ENCODE data around the gene MT1A. TPM values are rescaled to one million over a fixed set of nuclear protein-coding genes. Genes with fewer than 3 reads are reported as not detected.
A peak's percentile ranks its signal among the peaks of the same experiment; 100 is the strongest.
"Not testable (repeated sequence)": the region's sequence is repeated elsewhere in the genome, so short reads cannot be mapped to it uniquely, and the experiment has no call there.

MT1A gene
- total RNA-seq, 1 donor from 2014 or later = not detected

DNA sequence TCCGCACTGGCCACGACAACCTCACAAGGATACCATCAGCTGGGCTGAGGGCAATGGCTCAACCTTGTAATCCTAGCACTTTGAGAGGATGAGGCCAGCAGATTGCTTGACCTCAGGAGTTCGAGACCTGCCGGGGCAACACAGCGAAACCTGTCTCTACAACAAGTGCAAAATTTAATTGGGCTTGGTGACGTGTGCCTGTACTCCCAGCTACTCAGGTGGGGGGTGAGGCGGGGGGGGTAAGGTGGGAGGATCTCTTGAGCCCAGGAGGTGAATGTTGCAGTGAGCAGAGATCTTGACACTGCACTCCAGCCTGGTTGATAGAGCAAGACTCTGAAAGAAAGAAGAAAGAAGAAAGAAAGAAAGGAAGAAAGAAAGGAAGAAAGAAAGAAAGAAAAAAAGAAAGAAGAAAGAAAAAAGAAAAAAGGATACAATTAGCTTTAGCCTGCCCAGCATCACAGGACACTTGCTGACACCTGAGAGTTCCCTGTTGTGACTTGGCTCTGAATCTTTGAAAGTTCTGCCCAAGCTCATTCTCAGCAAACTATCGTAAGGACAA lies 18.0 kb upstream of the MT1A start:
- ATAC-seq (ENCODE audit: low read depth) (no peak), DNase-seq (no peak)
- POLR2A ChIA-PET = no interaction called here
- TF ChIP-seq, protein P1, sequence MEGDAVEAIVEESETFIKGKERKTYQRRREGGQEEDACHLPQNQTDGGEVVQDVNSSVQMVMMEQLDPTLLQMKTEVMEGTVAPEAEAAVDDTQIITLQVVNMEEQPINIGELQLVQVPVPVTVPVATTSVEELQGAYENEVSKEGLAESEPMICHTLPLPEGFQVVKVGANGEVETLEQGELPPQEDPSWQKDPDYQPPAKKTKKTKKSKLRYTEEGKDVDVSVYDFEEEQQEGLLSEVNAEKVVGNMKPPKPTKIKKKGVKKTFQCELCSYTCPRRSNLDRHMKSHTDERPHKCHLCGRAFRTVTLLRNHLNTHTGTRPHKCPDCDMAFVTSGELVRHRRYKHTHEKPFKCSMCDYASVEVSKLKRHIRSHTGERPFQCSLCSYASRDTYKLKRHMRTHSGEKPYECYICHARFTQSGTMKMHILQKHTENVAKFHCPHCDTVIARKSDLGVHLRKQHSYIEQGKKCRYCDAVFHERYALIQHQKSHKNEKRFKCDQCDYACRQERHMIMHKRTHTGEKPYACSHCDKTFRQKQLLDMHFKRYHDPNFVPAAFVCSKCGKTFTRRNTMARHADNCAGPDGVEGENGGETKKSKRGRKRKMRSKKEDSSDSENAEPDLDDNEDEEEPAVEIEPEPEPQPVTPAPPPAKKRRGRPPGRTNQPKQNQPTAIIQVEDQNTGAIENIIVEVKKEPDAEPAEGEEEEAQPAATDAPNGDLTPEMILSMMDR (IDR thresholded peaks at IDR 0.05) = no peak
- intact Hi-C loops (cut with micrococcal nuclease) = no loop called here
- H3K4me1 Mint-ChIP-seq = peaks cover 19% of the 10 kb centered on the region
- CTCF ChIA-PET = no interaction called here
- peaks cover 45% of the 10 kb centered on the region for H3K27me3 Mint-ChIP-seq
- no peaks in the 10 kb centered on the region for H3K9me3 Mint-ChIP-seq
- H3K36me3 Mint-ChIP-seq (ENCODE audit: low read depth) = no peaks in the 10 kb centered on the region
- no peak overlapping the region for H3K4me3 Mint-ChIP-seq
- H3K27ac Mint-ChIP-seq = no peak overlapping the region

DNA sequence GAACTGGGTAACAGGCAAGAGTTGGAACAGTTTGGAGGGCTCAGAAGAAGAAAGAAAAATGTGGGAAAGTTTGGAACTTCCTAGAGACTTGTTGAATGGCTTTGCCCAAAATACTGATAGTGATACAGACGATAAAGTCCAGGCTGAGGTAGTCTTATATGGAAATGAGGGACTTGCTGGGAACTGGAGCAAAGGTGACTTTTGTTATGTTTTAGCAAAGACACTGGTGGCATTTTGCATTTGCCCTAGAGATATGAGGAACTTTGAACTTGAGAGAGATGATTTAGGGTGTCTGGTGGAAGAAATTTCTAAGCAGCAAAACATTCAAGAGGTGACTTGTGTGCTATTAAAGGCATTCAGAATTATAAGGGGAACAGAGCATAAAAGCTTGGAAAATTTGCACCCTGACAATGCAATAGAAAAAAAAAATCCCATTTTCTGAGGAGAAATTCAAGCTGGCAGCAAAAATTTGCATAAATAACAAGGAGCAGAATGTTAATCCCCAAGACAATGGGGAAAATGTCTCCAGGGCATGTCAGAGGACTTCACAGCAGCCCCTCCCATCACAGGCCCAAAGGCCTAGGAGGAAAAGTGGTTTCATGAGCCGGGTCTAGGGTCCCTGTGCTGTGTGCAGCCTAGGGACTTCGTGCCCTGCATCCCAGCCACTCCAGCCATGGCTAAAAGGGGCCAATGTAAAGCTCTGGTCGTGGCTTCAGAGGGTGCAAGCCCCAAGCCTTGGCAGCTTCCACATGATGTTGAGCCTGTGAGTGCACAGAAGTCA lies 16.6 kb upstream of the MT1A start:
- H3K4me1 Mint-ChIP-seq = peaks cover 21% of the 10 kb centered on the region
- DNase-seq; H3K27ac Mint-ChIP-seq; ATAC-seq (ENCODE audit: low read depth); H3K9me3 Mint-ChIP-seq; CTCF ChIA-PET; H3K4me3 Mint-ChIP-seq; H3K36me3 Mint-ChIP-seq (ENCODE audit: low read depth); intact Hi-C loops (cut with micrococcal nuclease); POLR2A ChIA-PET: not testable (repeated sequence)
- peaks cover 50% of the 10 kb centered on the region for H3K27me3 Mint-ChIP-seq

DNA sequence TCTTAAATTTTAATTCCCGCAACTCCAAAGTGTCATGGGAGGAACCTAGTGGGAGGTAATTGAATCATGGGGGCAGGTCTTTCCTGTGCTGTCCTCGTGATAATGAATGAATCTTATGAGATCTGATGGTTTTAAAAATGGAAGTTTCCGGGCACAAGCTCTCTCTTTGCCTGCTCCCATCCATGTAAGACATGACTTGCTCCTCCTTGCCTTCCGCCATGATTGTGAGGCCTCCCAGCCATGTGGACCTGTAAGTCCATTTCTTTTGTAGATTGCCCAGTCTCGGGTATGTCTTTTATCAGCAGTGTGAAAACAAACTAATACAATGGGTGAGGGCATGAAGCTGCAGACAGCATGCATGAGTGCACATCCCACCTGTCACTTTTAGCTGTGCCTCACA lies 15.3 kb upstream of the MT1A start:
- POLR2A ChIA-PET; ATAC-seq (ENCODE audit: low read depth); DNase-seq; H3K4me3 Mint-ChIP-seq; H3K9me3 Mint-ChIP-seq; intact Hi-C loops (cut with micrococcal nuclease); H3K27ac Mint-ChIP-seq; H3K36me3 Mint-ChIP-seq (ENCODE audit: low read depth): not testable (repeated sequence)
- Mint-ChIP-seq H3K27me3 (peaks cover 42% of the 10 kb centered on the region), H3K4me1 (peaks cover 14% of the 10 kb centered on the region)
- CTCF ChIA-PET = interaction anchor here (0.9 kb wide), 1 partner anchor 77 kb away, joined by 3 read pairs; no protein-coding TSS in a partner anchor

DNA sequence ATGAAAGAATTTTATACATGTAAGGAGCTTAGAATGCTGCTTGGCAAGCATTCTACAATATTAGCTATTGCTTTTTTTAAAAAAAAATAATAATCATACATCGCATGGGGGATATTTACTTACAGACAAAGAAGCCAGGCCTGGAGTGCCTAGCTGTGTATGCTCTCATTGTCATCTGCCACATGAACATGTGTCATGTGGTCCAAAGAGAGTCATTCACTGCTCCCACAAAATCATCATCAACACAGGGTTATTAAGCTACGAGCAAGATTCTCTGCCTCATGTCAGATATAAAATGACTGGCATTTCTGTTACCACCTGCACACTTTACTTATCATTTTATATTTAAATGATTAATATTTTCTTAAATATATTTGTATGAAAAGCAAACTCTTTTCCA lies 14.8 kb upstream of the MT1A start:
- Mint-ChIP-seq H3K36me3 (ENCODE audit: low read depth) (no peaks in the 10 kb centered on the region), H3K27ac (no peak overlapping the region), H3K4me3 (no peak overlapping the region), H3K4me1 (peaks cover 15% of the 10 kb centered on the region), H3K27me3 (peaks cover 37% of the 10 kb centered on the region), H3K9me3 (no peaks in the 10 kb centered on the region)
- TF ChIP-seq, protein P1 (IDR thresholded peaks at IDR 0.05) = no peak
- ATAC-seq (ENCODE audit: low read depth) = no peak
- intact Hi-C loops (cut with micrococcal nuclease) = no loop called here
- DNase-seq = no peak
- ChIA-PET POLR2A (no interaction called here), CTCF (interaction anchor here (0.6 to 0.9 kb wide), 2 partner anchors 20 to 77 kb away, joined by 3 read pairs; no protein-coding TSS in a partner anchor)

DNA sequence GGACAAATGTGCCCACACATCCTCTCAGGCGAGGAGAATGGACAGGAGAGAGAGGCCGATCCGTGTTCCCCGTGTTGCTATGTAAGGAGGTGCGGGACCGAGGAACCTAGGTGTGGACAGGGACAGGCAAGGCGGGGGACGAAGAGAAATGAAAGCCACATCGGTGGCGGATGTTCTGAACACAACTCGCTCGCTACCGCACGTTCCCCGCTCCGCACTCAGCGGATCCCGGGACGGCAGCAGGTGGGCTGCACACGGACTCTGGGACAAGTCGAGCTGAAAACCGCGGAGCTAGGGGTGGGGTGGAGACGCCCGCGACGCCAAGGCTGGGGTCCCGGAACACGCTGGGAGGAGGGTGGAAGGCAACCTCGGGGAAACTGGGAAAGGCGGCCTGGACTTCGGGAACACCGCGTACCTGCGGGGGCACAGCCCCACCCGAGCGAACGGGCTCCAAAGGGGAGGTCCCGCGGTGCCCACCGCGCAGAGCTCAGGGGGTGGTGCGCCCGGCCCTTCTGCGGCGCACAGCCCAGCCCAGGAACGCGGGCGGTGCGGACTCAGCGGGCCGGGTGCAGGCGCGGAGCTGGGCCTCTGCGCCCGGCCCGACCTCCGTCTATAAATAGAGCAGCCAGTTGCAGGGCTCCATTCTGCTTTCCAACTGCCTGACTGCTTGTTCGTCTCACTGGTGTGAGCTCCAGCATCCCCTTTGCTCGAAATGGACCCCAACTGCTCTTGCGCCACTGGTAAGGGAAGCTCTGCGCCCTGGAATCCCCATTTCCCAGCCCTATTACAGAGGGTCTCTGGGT lies 13.1 kb upstream of the MT1A start, which contains the start of gene MT1E:
MT1E (plus strand) TSS at position 642 of the 803 bp plus-strand sequence; CDS start at position 713, 71 bp downstream.
- TF ChIP-seq, protein P1 (IDR thresholded peaks at IDR 0.05) = no peak
- H3K27me3 Mint-ChIP-seq = peaks cover 31% of the 10 kb centered on the region
- H3K27ac Mint-ChIP-seq = no peak within 1 kb of the TSS
- CTCF ChIA-PET = no interaction called here
- no peak for DNase-seq
- H3K4me1 Mint-ChIP-seq = peaks cover 29% of the 10 kb centered on the region
- peak; percentile 38 for ATAC-seq (ENCODE audit: low read depth)
- intact Hi-C loops (cut with micrococcal nuclease) = loop anchor here (1.0 kb wide), 1 partner anchor 17 kb away; the partner anchor contains the start of gene MT2A
- peak within 1 kb of the TSS; percentile 81 for H3K4me3 Mint-ChIP-seq
- H3K36me3 Mint-ChIP-seq (ENCODE audit: low read depth) = no peaks in the 10 kb centered on the region
- no peaks in the 10 kb centered on the region for H3K9me3 Mint-ChIP-seq
- POLR2A ChIA-PET = interaction anchor here (1.0 to 1.7 kb wide), 2 partner anchors 17 to 18 kb away, joined by 3 to 7 read pairs; partner anchors contain the start of gene MT2A
